HG03139 (cell line): ENCODE data around the gene POLH.
A peak's percentile ranks its signal among the peaks of the same experiment; 100 is the strongest.

Experiments
- ATAC-seq: cut with Tn5 transposase; IDR thresholded peaks from one replicate; pipeline ENCODE4 v1.9.1; 2021; ENCODE audit not compliant: unreplicated experiment

The POLH gene

DNA sequence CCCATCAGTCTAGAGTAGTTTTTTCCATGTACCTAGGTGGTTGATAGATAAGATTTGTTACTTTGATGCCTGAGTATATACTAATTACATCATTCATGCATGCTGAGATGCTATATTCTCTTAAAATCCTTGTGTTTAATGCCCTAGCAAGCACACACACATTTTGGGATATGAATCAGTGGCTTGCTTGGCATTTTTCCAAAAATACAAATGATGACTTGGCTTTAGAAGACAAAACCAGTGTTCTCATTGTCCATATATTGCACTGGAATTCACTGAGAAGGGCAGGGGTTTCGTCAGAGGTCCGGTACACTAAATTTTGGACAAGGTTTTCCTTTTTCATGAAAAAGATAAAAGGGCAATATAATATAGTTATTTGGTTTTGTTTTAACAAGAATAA lies 28.2 kb downstream of the POLH start:
- ATAC-seq, result no peak

DNA sequence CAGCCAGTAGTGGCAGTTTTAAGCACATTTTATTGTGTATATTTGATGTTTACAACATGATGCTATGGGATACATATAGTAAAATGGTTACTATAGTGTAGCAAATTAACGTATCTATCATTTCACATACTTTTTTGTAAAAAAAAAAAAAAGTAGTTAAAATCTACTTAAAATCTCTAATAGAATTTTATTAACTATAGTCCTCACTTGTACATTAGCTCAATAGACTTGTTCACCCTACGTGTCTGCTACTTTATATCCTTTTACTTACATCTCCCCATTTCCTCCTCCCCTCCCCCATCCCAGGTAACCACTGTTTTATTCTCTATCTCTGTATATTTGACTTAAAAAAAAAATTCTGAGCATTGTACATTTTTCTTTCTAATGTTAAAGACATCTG lies 30.0 kb downstream of the POLH start:
- ATAC-seq, result no peak

DNA sequence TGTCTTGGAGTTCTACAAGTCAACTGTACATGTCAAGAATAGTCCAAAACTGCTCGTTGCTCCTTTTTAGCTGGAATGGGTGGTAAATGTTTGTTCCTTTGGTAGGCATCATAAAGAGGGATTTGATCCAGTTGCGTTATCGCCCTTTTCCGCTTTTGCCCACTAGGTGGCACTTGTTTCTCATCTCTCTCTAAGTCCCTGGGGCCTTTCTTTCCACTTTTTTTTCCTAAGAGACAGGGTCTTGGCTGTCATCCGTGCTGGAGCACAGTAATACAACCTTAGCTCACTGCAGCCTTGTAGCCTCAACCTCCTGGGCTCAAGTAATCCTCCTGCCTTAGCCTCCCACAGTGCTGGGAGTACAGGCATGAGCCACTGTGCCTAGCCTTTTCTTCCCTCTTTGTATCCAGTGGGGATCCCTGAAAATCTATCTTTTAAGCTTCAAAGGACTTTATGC lies 32.4 kb downstream of the POLH start:
- no peak for ATAC-seq

DNA sequence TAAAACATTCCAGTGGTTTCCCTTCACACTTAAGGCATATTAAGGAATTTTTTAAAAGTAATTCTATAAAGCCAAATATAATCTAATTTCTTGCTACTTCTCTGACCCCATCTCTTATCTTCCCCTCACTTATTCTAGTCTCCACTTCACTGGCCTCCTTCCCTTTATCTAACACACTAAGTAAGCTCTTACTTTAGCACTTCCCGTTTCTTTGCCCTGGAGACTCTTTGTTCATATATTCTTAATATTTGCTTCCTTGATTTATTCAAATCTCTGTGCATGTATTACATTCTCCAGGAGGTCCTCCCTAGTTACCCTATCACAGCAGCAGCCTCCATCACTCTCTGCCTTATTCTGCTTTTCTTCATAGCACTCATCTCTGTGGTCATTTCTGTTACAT lies 32.8 kb downstream of the POLH start:
- no peak for ATAC-seq

DNA sequence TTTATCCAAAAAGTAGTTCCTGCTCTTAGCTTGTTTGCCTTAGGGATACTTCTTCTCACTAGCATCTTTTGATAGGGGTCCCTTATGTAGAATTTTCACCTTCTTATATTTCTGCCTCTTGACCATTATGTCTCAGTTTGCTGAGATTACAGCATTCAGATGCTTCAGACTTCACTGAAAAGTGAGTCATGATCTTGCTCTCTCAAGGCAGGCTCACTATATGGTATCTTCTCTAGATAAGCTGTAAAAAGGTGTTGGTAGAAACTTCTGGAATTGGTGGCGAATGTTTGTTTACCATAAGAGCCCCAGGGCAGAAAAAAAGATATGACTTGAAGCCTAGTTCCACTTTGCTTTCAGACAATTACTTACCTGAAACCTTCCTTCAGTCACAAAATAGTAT lies 33.4 kb downstream of the POLH start:
- no peak for ATAC-seq

DNA sequence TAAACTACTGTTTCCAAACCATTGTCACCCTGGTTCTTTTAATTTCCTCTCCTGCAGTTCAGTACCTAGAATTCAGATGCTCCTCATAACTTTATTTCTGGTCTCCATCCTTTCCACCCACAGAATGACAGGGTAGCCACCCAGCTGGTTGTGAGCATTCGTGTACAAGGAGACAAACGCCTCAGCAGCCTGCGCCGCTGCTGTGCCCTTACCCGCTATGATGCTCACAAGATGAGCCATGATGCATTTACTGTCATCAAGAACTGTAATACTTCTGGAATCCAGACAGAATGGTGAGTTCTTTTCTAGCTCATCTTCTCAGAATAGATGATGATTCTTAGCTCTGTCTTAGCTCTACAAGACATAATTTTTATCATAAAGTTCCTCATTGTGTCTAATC lies 34.4 kb downstream of the POLH start:
- no peak for ATAC-seq

DNA sequence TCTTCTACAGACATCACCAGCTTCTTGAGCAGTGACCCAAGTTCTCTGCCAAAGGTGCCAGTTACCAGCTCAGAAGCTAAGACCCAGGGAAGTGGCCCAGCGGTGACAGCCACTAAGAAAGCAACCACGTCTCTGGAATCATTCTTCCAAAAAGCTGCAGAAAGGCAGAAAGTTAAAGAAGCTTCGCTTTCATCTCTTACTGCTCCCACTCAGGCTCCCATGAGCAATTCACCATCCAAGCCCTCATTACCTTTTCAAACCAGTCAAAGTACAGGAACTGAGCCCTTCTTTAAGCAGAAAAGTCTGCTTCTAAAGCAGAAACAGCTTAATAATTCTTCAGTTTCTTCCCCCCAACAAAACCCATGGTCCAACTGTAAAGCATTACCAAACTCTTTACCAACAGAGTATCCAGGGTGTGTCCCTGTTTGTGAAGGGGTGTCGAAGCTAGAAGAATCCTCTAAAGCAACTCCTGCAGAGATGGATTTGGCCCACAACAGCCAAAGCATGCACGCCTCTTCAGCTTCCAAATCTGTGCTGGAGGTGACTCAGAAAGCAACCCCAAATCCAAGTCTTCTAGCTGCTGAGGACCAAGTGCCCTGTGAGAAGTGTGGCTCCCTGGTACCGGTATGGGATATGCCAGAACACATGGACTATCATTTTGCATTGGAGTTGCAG lies 37.9 kb downstream of the POLH start:
- ATAC-seq, result no peak

DNA sequence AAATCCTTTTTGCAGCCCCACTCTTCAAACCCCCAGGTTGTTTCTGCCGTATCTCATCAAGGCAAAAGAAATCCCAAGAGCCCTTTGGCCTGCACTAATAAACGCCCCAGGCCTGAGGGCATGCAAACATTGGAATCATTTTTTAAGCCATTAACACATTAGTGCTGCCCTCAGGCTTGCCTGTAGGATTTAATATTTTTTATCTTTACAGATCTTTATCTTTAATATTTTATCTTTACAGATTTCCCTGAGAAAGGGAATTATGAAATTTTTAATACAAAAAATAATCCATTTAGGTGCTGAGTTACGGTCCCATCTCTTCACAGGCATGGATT lies 38.4 kb downstream of the POLH start:
- ATAC-seq, result no peak

DNA sequence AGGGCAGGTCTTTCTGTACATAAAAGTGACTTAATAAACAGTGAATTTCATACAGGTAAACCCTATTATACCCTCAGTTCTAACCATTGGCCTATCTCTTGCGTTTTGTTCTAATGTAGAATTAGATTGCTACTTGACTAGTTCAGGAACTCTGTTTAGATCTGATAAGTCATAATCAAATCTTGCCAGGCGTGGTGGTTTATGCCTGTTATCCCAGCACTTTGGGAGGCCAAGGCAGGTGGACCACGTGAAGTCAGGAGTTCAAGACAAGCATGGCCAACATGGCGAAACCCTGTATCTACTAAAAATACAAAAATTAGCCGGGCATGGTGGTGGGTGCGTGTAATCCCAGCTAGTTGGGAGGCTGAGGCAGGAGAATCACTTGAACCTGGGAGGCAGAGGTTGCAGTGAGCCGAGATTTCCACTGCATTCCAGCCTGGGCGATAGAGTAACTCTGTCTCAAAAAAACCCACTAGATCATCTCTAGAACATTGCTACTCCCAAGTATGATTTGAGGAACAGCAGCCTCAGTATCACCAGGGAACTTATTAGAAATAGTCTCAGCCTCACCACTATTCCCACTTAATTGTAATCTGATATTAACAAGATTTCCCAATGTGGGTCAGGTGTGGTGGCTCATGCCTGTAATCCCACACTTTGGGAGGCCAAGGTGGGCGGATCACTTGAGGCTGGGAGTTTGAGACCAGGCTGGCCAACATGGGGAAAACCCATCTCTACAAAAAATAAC lies 40.9 kb downstream of the POLH start:
- ATAC-seq, result no peak

DNA sequence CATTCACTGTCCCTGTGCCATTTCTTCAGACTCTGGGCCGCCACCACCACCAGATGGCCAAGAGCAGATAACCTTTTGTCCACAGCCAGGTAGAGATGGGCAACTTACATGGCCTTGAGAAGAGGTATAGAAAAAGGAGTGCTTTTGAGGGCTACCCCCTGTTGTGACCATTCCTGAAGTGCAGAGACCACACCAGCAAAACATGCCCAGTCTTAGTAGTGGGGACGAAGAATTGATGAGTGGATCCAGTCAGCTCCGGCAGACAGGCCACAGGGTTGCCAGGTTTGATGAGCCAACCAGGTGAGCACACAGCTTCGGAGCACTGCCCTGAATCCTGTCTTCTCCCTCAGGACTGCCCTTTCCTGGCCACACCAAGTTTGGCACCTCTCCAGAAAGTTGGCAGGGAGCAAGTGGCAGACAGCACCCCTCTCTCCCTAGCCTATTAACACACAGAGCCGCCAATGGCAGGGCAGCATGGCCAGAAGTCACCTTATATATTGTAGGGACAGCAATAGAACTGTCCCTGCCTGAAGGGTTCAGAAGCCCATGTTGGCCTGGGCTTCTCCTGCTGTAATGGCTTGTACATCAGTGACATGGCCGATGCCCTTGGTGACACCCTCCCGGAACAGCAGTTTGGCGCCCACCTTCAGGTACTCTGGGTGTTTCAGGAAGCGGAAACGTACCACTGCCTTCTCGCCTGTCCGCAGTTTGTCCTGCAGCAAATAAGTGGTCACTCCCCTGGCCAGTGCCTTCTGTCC lies 45.3 kb downstream of the POLH start:
- ATAC-seq, result no peak

DNA sequence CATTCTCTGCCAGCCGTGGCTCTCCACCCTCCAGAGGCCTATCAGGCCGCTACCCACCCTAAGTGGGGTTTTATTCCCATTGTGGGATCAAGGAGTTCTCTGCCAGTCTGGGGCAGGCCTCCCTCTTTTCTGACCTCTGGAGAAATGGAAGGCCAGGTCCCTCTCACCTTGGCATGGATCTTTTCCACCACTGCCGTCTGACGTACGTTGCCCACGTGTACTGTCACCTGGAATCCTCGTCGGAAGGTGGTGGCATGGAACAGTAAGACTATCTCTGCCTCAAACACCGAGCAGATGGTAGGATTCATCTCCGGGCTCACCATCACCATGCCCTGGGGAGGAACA lies 45.8 kb downstream of the POLH start:
- no peak for ATAC-seq

DNA sequence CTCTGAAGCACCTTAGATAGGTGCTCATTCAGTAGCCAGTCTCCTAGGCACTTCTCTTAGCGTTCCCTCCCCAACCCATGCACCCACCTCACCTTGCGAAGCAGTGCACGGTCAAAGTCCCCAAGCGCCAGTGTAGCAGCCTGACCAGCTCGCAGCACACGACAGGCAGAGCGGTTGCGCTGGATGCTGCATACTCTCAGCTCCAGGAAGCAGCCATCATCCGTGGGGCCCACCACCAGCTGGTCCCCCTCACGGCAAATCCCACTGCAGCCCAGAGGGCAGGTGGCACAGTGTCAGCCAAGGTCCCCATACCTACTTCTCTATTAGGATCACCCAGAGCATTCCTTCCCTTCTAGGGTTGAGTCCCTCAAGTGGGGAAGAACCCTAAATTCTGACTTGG lies 46.6 kb downstream of the POLH start:
- no peak for ATAC-seq

DNA sequence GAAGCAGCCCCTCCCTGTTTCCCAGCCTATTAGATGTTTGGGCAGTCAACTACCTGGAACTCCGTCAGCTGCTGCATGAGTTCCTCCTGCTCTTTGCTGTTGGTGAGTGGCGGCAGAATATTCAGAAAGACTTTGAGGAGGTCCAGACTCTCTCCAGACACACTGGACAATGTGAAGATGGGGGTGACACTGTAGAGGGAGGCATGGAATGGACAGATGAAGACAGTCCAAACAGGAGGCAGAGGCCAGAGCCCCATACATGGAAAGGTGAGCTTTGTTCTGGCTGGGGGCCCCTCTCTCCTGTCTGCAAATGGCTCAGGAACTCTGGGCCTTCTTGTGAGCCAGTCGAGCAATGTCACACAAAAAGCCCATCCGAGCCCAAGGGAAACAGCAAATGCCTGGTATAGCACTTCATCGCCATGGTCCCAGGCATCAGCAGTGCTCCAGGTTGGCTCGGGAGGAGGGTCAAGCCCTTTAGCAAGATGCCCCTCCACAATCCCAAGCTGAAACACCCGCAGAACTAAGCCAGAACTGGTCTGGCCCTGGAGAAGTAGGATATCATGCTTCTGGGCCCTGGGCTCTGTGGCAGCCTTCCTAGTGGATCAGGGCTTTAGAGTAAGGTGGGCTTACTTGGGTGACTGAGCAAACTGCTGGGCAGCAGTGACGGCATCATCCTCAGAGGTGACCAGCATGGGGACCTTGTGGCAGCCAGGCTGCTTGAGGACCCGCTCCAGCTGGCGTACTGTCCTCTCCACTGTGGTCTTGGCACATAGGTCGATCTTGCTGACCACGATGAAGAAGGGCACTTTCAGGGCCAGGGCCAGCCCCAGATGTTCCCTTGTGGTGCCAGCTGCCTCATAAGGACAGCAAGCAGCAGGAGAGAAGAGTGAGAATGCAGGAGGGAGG lies 48.1 kb downstream of the POLH start:
- ATAC-seq, result no peak

DNA sequence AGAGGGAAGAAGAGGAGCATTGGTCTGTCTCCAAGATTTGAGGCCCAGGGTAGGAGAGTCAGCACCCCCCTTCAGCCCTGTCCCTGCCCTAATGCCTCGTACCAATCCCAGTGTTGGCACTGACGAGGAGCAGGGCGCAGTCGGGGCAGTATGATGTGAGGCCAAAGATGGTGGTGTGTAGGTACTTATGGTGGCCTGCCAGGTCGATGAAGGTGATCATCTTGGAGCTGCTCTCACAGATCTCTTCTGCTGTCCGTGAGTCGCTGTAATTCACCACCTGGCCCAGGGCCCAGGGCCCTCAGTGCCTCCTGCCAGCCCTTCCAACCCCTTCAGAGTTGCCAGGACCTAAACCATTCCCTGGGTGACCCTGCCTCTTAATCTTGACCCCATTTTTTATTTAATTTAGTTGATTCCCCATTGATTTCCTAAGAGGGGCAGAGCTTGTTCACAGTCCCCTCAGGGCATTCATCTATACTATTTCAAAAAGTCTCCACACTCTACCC lies 48.9 kb downstream of the POLH start:
- no peak for ATAC-seq

DNA sequence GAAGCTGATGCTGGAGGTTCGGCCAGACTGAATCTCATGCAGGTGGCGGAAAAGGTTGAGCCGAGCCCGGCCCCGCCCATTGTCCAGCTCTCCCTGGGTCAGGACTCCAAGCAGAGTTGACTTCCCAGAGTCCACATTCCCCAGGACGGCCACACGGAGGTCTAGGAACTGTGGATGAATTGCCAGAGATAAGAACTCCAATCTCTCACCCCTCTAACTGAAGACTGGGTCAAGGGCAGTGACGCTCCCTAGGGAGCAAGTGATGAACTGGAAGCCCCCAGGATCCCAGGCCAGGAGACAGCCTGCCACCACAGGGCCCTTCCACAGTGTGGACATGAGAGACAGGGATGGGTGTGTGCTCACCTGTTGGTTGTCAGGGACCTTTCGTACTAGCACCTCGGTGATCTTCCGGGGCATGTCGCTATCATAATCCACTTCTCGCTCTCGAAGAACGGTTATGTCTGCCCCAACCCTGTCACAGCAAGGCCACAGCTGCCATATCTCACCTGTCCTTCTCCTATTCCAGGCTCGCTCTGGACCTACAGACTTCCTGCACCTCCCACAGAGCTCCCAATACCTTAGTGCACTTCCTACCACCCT lies 49.5 kb downstream of the POLH start:
- no peak for ATAC-seq

DNA sequence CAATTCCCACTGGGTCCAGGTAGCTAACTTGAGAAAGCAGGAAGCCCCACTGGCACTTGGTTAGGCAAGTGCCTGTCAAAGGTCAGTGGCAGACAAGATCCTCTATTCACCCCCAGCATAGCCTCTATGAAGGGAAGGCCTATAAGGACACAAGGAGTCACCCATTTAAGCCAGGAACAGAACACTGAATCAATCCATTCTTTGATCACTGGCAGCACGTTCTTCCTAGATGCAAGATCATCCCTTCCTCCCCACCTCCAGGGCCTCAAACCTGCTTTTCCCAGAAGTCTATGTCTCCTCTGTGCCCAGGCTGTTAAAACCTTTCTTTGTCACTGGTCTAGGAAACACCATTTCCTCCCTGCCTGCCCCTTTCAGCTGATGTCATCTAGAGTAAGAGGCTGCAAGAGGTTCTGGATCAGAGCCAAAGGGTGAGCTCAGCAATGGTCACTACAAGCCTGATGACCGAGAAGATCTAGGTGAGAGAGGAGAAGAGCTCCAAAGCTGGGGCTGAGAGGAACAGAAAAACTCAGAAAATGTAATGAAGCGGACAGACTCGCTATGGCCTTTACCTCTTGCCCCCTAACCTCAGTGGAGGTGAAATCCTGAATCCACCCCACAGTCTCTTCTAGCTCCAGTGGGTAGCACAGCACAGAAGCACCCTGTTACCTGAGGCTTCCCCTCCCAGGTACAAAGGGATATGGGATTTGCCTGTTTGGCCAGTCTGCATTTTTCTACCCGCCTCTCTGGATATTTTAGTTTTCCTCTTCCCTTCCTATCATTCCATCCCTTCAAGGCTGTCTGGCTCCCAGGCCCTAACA lies 51.2 kb downstream of the POLH start:
- ATAC-seq, result no peak

DNA sequence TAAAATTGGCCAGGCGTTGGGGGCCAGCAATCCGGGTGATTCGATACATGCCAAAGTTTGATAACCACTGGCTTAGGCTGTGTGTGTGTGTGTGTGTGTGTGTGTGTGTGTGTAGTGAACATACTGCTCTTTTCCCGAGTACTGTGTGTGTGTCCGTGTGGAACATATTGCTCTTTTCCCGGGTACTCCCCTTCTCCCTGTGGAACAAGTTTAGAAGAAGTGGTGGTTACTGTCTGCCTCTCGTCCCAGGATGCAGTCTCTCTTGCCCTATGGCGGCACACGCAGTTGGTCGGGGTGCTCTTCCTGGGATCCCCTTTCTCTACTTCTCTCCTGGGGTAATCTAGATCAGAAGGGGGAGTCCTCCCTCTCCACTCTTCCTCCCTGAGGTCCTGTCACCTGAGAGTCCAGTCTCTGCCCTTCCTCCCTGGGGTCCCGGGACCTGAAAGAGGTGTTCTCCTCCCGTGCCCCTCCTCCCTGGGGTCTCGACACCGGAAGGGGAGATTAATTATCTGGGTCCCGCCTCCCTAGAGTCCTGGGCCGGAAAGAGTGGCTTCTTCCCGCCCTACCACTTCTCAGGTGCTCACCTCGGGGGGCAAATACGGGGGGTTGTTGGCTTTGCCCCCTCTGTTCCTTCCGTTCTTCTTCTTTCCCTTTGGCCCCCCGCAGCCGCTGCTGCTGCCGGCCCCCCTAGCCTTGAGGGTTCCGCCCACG lies 52.6 kb downstream of the POLH start:
- no peak for ATAC-seq

DNA sequence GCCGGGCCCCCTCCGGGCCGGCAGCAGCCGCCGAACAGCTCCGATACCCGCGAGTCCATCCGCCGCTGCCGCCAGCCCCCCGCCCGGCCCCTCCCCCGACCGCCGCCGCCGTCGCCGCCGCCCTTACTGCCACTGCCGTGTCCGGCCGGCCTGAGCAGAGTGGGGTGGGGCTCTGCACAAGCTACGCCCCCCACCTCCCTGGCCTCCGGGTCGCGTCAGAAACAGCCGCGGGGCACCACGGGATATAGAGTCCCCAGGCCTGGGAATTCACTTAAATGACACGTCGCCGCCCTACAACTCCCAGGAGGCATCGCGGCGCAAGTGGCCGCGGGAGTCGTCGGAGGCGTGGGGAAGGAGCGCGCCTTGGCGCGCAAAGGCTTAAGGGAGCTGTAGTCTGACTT lies 53.1 kb downstream of the POLH start, which contains the start of gene GTPBP2:
TSS of gene GTPBP2 (minus strand) at position 161 of the 401 bp plus-strand sequence. CDS start at position 59, 102 bp downstream.
- ATAC-seq, result peak; percentile 76
